Measurements from ENCODE around the gene FARS2.

DNA sequence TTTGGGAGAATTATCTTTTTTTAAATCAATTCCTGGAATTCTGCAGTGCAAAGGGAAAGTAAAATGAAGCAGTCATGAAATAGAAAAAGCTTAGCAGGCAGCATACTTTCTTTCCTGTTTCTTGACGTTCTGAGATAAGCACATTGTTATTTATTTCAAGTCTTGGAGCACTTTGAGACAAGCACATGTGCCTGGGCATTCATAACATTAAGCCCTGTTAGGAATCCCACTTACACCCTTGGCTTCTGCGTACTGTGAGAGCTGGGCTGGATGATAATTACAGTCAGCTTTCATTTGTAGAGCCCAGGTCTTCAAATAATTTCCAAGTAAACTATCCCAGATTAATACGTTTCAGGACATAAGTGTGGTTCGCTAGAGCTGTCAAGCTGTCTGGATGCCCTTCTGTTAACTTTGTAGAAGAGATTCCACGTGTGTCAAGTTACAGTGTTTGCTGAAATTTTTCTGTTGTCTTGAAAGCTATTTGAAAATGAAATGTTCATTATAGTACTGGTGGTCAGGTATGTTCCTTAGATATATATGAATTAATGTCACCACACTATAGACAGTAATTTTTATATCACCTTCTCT lies 8.9 kb downstream of the FARS2 start:
- TF ChIP-seq POLR2A (IDR thresholded peaks at IDR 0.05; ENCODE audit: low read depth, low read length) = no peak
- TF ChIP-seq POLR2AphosphoS5 (IDR thresholded peaks at IDR 0.05; ENCODE audit: low read depth, low read length) = no peak
